ENCODE results near the gene MOB2.

DNA sequence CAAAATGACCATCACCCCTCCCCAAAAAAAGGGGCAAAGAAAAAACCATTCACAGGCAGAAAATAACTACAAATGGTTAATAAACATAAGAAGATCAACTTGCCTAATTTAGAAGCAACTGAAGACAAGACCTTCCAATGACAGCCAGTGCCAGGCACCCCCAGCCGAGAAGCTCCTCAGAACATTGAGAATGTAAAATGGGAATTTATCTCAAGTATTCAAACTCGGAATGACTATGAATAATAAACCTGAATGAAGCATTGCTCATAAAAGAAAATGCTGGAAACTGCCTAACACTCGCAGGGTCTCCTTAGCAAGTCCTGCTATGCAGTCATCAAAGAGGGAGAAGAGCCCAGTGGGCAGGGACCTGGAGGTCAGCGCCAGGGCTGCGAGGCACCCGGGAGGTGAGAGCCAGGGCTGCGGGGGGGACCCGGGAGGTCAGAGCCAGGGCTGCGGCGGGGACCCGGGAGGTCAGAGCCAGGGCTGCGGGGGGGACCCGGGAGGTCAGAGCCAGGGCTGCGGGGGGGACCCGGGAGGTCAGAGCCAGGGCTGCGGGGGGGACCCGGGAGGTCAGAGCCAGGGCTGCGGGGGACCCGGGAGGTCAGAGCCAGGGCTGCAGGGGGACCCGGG lies 23.2 kb upstream of the MOB2 start:
- TF ChIP-seq, protein P1, sequence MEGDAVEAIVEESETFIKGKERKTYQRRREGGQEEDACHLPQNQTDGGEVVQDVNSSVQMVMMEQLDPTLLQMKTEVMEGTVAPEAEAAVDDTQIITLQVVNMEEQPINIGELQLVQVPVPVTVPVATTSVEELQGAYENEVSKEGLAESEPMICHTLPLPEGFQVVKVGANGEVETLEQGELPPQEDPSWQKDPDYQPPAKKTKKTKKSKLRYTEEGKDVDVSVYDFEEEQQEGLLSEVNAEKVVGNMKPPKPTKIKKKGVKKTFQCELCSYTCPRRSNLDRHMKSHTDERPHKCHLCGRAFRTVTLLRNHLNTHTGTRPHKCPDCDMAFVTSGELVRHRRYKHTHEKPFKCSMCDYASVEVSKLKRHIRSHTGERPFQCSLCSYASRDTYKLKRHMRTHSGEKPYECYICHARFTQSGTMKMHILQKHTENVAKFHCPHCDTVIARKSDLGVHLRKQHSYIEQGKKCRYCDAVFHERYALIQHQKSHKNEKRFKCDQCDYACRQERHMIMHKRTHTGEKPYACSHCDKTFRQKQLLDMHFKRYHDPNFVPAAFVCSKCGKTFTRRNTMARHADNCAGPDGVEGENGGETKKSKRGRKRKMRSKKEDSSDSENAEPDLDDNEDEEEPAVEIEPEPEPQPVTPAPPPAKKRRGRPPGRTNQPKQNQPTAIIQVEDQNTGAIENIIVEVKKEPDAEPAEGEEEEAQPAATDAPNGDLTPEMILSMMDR (IDR thresholded peaks at IDR 0.05; ENCODE audit: insufficient read depth, low read length, poor library complexity, severe bottlenecking), result no peak
- TF ChIP-seq EZH2phosphoT487 (conservative IDR thresholded peaks at IDR 0.05; ENCODE audit: low read length), result no peak
